GM18511 (cell line): ENCODE results near the gene USP17L19.
"Not testable (repeated sequence)": the region's sequence is repeated elsewhere in the genome, so short reads cannot be mapped to it uniquely, and the experiment has no call there.

Experiments
- ATAC-seq: cut with Tn5 transposase; IDR thresholded peaks from one replicate; pipeline ENCODE4 v1.9.1; 2021; ENCODE audit warnings: mild to moderate bottlenecking, moderate library complexity; ENCODE audit not compliant: unreplicated experiment

Gene USP17L19, protein sequence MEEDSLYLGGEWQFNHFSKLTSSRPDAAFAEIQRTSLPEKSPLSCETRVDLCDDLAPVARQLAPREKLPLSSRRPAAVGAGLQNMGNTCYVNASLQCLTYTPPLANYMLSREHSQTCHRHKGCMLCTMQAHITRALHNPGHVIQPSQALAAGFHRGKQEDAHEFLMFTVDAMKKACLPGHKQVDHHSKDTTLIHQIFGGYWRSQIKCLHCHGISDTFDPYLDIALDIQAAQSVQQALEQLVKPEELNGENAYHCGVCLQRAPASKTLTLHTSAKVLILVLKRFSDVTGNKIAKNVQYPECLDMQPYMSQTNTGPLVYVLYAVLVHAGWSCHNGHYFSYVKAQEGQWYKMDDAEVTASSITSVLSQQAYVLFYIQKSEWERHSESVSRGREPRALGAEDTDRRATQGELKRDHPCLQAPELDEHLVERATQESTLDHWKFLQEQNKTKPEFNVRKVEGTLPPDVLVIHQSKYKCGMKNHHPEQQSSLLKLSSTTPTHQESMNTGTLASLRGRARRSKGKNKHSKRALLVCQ

DNA sequence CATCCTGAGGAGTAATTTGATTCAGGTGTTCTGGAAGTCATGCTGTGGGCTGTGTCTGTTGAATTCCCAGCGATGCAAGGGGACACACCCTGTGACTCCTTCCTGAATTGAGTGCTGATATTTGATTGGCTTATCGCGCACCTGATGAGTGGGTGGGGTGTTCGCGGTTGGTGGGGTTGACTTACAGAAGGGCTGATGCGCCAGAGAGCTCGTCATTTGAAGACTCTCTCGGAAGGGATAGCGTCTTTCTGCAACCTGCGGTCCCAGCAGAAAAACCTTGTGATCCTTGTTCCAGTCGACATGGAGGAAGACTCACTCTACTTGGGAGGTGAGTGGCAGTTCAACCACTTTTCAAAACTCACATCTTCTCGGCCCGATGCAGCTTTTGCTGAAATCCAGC is at the start of gene USP17L19:
TSS of gene USP17L19 (plus strand) at position 301 of the 400 bp plus-strand sequence. CDS start at position 301, 0 bp downstream.
- not testable (repeated sequence) for ATAC-seq

DNA sequence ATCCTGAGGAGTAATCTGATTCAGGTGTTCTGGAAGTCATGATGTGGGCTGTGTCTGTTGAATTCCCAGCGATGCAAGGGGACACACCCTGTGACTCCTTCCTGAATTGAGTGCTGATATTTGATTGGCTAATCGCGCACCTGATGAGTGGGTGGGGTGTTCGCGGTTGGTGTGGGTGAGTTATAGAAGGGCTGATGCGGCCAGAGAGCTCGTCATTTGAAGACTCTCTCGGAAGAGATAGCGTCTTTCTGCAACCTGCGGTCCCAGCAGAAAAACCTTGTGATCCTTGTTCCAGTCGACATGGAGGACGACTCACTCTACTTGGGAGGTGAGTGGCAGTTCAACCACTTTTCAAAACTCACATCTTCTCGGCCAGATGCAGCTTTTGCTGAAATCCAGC is 42.8 kb upstream of the USP17L19 start, which contains the start of gene USP17L10:
TSS of gene USP17L10 (plus strand) at position 301 of the 400 bp plus-strand sequence. CDS start at position 301, 0 bp downstream.
- not testable (repeated sequence) for ATAC-seq

DNA sequence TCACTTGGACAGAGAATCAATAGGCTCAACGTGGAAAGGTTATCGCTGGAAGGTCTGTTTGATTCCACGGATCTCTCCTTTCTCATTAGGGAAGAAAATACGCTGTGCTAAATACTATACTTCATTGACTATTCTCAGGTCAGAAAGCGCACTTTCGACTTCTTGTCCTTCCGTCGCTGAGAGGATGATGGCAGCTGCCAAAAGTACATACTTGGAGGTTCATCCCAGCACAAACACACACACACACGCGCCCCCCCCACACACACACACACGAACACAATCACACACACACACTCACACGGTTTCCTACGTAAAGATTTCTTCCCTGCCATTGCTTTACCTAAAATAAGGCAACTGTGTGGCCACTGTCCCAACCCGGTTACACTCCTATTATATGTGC is 38.5 kb upstream of the USP17L19 start:
- not testable (repeated sequence) for ATAC-seq

DNA sequence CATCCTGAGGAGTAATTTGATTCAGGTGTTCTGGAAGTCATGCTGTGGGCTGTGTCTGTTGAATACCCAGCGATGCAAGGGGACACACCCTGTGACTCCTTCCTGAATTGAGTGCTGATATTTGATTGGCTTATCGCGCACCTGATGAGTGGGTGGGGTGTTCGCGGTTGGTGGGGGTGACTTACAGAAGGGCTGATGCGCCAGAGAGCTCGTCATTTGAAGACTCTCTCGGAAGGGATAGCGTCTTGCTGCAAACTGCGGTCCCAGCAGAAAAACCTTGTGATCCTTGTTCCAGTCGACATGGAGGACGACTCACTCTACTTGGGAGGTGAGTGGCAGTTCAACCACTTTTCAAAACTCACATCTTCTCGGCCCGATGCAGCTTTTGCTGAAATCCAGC is 38.1 kb upstream of the USP17L19 start, which contains the start of gene USP17L11:
TSS of gene USP17L11 (plus strand) at position 301 of the 400 bp plus-strand sequence. CDS start at position 301, 0 bp downstream.
- not testable (repeated sequence) for ATAC-seq

DNA sequence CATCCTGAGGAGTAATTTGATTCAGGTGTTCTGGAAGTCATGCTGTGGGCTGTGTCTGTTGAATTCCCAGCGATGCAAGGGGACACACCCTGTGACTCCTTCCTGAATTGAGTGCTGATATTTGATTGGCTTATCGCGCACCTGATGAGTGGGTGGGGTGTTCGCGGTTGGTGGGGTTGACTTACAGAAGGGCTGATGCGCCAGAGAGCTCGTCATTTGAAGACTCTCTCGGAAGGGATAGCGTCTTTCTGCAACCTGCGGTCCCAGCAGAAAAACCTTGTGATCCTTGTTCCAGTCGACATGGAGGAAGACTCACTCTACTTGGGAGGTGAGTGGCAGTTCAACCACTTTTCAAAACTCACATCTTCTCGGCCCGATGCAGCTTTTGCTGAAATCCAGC is 33.3 kb upstream of the USP17L19 start, which contains the start of gene USP17L12:
TSS of gene USP17L12 (plus strand) at position 301 of the 400 bp plus-strand sequence. CDS start at position 301, 0 bp downstream.
- ATAC-seq = not testable (repeated sequence)

DNA sequence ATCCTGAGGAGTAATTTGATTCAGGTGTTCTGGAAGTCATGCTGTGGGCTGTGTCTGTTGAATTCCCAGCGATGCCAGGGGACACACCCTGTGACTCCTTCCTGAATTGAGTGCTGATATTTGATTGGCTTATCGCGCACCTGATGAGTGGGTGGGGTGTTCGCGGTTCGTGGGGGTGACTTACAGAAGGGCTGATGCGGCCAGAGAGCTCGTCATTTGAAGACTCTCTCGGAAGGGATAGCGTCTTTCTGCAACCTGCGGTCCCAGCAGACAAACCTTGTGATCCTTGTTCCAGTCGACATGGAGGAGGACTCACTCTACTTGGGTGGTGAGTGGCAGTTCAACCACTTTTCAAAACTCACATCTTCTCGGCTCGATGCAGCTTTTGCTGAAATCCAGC is 28.6 kb upstream of the USP17L19 start, which contains the start of gene USP17L13:
TSS of gene USP17L13 (plus strand) at position 301 of the 400 bp plus-strand sequence. CDS start at position 301, 0 bp downstream.
- ATAC-seq = not testable (repeated sequence)

DNA sequence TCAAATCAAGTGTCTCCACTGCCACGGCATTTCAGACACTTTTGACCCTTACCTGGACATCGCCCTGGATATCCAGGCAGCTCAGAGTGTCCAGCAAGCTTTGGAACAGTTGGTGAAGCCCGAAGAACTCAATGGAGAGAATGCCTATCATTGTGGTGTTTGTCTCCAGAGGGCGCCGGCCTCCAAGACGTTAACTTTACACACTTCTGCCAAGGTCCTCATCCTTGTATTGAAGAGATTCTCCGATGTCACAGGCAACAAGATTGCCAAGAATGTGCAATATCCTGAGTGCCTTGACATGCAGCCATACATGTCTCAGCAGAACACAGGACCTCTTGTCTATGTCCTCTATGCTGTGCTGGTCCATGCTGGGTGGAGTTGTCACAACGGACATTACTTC is 22.9 kb upstream of the USP17L19 start:
- ATAC-seq = not testable (repeated sequence)

DNA sequence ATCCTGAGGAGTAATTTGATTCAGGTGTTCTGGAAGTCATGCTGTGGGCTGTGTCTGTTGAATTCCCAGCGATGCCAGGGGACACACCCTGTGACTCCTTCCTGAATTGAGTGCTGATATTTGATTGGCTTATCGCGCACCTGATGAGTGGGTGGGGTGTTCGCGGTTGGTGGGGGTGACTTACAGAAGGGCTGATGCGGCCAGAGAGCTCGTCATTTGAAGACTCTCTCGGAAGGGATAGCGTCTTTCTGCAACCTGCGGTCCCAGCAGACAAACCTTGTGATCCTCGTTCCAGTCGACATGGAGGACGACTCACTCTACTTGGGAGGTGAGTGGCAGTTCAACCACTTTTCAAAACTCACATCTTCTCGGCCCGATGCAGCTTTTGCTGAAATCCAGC is 19.1 kb upstream of the USP17L19 start, which contains the start of gene USP17L15:
TSS of gene USP17L15 (plus strand) at position 301 of the 400 bp plus-strand sequence. CDS start at position 301, 0 bp downstream.
- ATAC-seq = not testable (repeated sequence)

DNA sequence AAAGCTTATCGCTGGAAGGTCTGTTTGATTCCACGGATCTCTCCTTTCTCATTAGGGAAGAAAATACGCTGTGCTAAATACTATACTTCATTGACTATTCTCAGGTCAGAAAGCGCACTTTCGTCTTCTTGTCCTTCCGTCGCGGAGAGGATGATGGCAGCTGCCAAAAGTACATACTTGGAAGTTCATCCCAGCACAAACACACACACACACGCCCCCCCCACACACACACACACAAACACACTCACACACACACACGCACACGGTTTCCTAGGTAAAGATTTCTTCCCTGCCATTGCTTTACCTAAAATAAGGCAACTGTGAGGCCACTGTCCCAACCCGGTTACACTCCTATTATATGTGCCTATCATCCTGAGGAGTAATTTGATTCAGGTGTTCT is 14.7 kb upstream of the USP17L19 start:
- not testable (repeated sequence) for ATAC-seq

DNA sequence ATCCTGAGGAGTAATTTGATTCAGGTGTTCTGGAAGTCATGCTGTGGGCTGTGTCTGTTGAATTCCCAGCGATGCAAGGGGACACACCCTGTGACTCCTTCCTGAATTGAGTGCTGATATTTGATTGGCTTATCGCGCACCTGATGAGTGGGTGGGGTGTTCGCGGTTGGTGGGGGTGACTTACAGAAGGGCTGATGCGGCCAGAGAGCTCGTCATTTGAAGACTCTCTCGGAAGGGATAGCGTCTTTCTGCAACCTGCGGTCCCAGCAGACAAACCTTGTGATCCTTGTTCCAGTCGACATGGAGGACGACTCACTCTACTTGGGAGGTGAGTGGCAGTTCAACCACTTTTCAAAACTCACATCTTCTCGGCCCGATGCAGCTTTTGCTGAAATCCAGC is 9.6 kb upstream of the USP17L19 start, which contains the start of gene USP17L17:
TSS of gene USP17L17 (plus strand) at position 301 of the 400 bp plus-strand sequence. CDS start at position 301, 0 bp downstream.
- not testable (repeated sequence) for ATAC-seq

DNA sequence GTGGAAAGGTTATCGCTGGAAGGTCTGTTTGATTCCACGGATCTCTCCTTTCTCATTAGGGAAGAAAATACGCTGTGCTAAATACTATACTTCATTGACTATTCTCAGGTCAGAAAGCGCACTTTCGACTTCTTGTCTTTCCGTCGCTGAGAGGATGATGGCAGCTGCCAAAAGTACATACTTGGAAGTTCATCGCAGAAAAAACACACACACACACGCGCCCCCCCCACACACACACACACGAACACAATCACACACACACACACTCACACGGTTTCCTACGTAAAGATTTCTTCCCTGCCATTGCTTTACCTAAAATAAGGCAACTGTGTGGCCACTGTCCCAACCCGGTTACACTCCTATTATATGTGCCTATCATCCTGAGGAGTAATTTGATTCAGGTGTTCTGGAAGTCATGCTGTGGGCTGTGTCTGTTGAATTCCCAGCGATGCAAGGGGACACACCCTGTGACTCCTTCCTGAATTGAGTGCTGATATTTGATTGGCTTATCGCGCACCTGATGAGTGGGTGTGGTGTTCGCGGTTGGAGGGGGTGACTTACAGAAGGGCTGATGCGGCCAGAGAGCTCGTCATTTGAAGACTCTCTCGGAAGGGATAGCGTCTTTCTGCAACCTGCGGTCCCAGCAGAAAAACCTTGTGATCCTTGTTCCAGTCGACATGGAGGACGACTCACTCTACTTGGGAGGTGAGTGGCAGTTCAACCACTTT is 5.1 kb upstream of the USP17L19 start, which contains the start of gene USP17L18:
TSS of gene USP17L18 (plus strand) at position 678 of the 728 bp plus-strand sequence. CDS start at position 678, 0 bp downstream.
- ATAC-seq = not testable (repeated sequence)

DNA sequence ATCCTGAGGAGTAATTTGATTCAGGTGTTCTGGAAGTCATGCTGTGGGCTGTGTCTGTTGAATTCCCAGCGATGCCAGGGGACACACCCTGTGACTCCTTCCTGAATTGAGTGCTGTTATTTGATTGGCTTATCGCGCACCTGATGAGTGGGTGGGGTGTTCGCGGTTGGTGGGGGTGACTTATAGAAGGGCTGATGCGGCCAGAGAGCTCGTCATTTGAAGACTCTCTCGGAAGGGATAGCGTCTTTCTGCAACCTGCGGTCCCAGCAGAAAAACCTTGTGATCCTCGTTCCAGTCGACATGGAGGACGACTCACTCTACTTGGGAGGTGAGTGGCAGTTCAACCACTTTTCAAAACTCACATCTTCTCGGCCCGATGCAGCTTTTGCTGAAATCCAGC is 4.6 kb downstream of the USP17L19 start, which contains the start of gene USP17L20:
TSS of gene USP17L20 (plus strand) at position 301 of the 400 bp plus-strand sequence. CDS start at position 301, 0 bp downstream.
- not testable (repeated sequence) for ATAC-seq

DNA sequence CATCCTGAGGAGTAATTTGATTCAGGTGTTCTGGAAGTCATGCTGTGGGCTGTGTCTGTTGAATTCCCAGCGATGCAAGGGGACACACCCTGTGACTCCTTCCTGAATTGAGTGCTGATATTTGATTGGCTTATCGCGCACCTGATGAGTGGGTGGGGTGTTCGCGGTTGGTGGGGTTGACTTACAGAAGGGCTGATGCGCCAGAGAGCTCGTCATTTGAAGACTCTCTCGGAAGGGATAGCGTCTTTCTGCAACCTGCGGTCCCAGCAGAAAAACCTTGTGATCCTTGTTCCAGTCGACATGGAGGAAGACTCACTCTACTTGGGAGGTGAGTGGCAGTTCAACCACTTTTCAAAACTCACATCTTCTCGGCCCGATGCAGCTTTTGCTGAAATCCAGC is 9.4 kb downstream of the USP17L19 start, which contains the start of gene USP17L21:
TSS of gene USP17L21 (plus strand) at position 301 of the 400 bp plus-strand sequence. CDS start at position 301, 0 bp downstream.
- not testable (repeated sequence) for ATAC-seq

DNA sequence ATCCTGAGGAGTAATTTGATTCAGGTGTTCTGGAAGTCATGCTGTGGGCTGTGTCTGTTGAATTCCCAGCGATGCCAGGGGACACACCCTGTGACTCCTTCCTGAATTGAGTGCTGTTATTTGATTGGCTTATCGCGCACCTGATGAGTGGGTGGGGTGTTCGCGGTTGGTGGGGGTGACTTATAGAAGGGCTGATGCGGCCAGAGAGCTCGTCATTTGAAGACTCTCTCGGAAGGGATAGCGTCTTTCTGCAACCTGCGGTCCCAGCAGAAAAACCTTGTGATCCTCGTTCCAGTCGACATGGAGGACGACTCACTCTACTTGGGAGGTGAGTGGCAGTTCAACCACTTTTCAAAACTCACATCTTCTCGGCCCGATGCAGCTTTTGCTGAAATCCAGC is 14.1 kb downstream of the USP17L19 start, which contains the start of gene USP17L22:
TSS of gene USP17L22 (plus strand) at position 301 of the 400 bp plus-strand sequence. CDS start at position 301, 0 bp downstream.
- ATAC-seq = not testable (repeated sequence)

DNA sequence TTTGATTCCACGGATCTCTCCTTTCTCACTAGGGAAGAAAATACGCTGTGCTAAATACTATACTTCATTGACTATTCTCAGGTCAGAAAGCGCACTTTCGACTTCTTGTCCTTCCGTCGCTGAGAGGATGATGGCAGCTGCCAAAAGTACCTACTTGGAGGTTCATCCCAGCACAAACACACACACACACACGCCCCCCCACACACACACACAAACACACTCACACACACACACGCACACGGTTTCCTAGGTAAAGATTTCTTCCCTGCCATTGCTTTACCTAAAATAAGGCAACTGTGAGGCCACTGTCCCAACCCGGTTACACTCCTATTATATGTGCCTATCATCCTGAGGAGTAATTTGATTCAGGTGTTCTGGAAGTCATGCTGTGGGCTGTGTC is 18.5 kb downstream of the USP17L19 start:
- not testable (repeated sequence) for ATAC-seq
